Smooth muscle cell (in vitro differentiated cells): ENCODE measurements around the gene PROC. TPM values are rescaled to one million over a fixed set of nuclear protein-coding genes. Genes with fewer than 3 reads are reported as not detected.

Experiments used
- DNase-seq: peaks from one replicate; lab custom pipeline; 2025; ENCODE audit not compliant: unreplicated experiment; lab: John Stamatoyannopoulos, UW
- H2AFZ ChIP-seq: fragments of 200-600 bp; sonication (generic); 2 replicates; pipeline ENCODE4 v1.6.0; 2016; ENCODE audit warnings: antibody characterized with exemption, low read depth, mild to moderate bottlenecking
- H3F3A ChIP-seq: fragments of 200-600 bp; sonication (generic); 2 replicates; pipeline ENCODE4 v1.6.0; 2017; ENCODE audit warnings: antibody characterized with exemption, low read depth
- H3K27ac ChIP-seq: fragments of 200-600 bp; sonication (generic); 2 replicates; pipeline ENCODE4 v1.5.1; 2016; ENCODE audit warnings: low read depth, mild to moderate bottlenecking
- H3K27me3 ChIP-seq: fragments of 200-600 bp; sonication (generic); 2 replicates; pipeline ENCODE4 v1.6.1; 2016; ENCODE audit warnings: low read depth, mild to moderate bottlenecking
- H3K36me3 ChIP-seq: fragments of 200-600 bp; sonication (generic); 2 replicates; pipeline ENCODE4 v1.5.1; 2016; ENCODE audit warnings: low read depth
- H3K4me1 ChIP-seq: fragments of 200-600 bp; sonication (generic); 2 replicates; pipeline ENCODE4 v1.5.1; 2016; ENCODE audit warnings: low read depth
- H3K4me2 ChIP-seq: fragments of 200-600 bp; sonication (generic); 2 replicates; pipeline ENCODE4 v1.6.0; 2016; ENCODE audit warnings: mild to moderate bottlenecking
- H3K4me3 ChIP-seq: fragments of 200-600 bp; sonication (generic); 2 replicates; pipeline ENCODE4 v1.5.1; 2016; ENCODE audit warnings: mild to moderate bottlenecking
- H3K79me2 ChIP-seq: fragments of 200-600 bp; sonication (generic); 2 replicates; pipeline ENCODE4 v1.6.0; 2016; ENCODE audit warnings: low read depth, mild to moderate bottlenecking
- H3K9ac ChIP-seq: fragments of 200-600 bp; sonication (generic); 2 replicates; pipeline ENCODE4 v1.6.0; 2016; ENCODE audit warnings: low read depth
- H3K9me3 ChIP-seq: fragments of 200-600 bp; sonication (generic); replicated peaks from 2 replicates; pipeline ENCODE4 v1.5.1; 2016; ENCODE audit warnings: low read depth
- H4K20me1 ChIP-seq: fragments of 200-600 bp; sonication (generic); 2 replicates; pipeline ENCODE4 v1.6.0; 2016; ENCODE audit warnings: low read depth
- WGBS: methylation state at CpG from one replicate; pipeline ENCODE4 v1.1.7; 2016; ENCODE audit warnings: low lambda C conversion rate; 5-methylcytosine and 5-hydroxymethylcytosine counted together
- polyA plus RNA-seq: library from polyadenylated mRNA; unstranded; fragments of >200 nt; fragmentation: Nextera tagmentation; extraction: Ambion mirVana; gene quantifications from 2 replicates; pipeline ENCODE4 v1.2.1, GENCODE V29; 2016
- total RNA-seq: library from RNA; depleted of rRNA; stranded (reverse); fragments of >200 nt; gene quantifications from 2 replicates; pipeline ENCODE4 v1.2.3, GENCODE V29; 2014
- TF ChIP-seq, protein P1 (sequence below): fragments of 200-600 bp; sonication (generic); IDR thresholded peaks from 2 replicates; pipeline ENCODE4 v1.5.1; 2017; ENCODE audit warnings: borderline replicate concordance, mild to moderate bottlenecking, antibody characterized with exemption; ENCODE audit not compliant: insufficient read depth, poor library complexity, severe bottlenecking

PROC gene
- total and polyA plus RNA-seq, 2 experiments from 2014 or later = 0.85 to 1.1 TPM

DNA sequence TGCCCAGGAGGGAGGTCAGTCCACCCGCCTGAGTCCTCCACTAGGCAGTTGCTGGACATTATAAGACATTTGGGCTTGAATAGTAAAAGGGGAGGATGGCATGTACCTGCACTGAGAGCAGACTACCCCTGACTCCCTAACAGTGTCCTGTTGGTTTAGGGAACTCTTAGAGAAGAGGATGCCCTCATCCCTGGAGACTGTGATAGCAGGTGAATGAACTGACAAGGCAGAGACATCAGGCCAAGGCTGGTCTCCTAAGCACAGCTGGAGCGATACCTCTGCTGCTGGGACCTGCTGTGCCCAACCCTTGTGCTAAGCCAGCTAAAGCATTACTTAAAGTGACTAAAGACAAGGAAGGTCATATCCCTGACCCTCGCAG, 34.8 kb downstream of the PROC start:
- no peak overlapping the region for H3K4me3 ChIP-seq
- no peak overlapping the region for H3K9ac ChIP-seq
- H3K4me2 ChIP-seq = no peak overlapping the region
- H3K9me3 ChIP-seq = no peaks in the 10 kb centered on the region
- no peaks in the 10 kb centered on the region for H4K20me1 ChIP-seq
- H3K4me1 ChIP-seq = peaks cover 12% of the 10 kb centered on the region
- no peaks in the 10 kb centered on the region for H3F3A ChIP-seq
- no peak overlapping the region for H2AFZ ChIP-seq
- TF ChIP-seq, protein P1, sequence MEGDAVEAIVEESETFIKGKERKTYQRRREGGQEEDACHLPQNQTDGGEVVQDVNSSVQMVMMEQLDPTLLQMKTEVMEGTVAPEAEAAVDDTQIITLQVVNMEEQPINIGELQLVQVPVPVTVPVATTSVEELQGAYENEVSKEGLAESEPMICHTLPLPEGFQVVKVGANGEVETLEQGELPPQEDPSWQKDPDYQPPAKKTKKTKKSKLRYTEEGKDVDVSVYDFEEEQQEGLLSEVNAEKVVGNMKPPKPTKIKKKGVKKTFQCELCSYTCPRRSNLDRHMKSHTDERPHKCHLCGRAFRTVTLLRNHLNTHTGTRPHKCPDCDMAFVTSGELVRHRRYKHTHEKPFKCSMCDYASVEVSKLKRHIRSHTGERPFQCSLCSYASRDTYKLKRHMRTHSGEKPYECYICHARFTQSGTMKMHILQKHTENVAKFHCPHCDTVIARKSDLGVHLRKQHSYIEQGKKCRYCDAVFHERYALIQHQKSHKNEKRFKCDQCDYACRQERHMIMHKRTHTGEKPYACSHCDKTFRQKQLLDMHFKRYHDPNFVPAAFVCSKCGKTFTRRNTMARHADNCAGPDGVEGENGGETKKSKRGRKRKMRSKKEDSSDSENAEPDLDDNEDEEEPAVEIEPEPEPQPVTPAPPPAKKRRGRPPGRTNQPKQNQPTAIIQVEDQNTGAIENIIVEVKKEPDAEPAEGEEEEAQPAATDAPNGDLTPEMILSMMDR = no peak
- H3K79me2 ChIP-seq = no peaks in the 10 kb centered on the region
- 94% methylated on average over 3 of the region's 3 CpGs for WGBS
- DNase-seq = no peak
- H3K36me3 ChIP-seq = no peaks in the 10 kb centered on the region
- no peak overlapping the region for H3K27ac ChIP-seq
- no peaks in the 10 kb centered on the region for H3K27me3 ChIP-seq

GRCh38 chr2:127453392-127454171, 35.4 kb downstream of the PROC start:
- no peaks in the 10 kb centered on the region for H3K36me3 ChIP-seq
- no peak overlapping the region for H3K9ac ChIP-seq
- TF ChIP-seq, protein P1 = no peak
- 74% methylated on average over 8 of the region's 8 CpGs for WGBS
- no peaks in the 10 kb centered on the region for H3K27me3 ChIP-seq
- H3K27ac ChIP-seq = no peak overlapping the region
- H3K4me1 ChIP-seq = peaks cover 12% of the 10 kb centered on the region
- H3K79me2 ChIP-seq = no peaks in the 10 kb centered on the region
- DNase-seq = no peak
- H3K4me3 ChIP-seq = no peak overlapping the region
- no peaks in the 10 kb centered on the region for H3K9me3 ChIP-seq
- no peaks in the 10 kb centered on the region for H4K20me1 ChIP-seq
- no peaks in the 10 kb centered on the region for H3F3A ChIP-seq
- no peak overlapping the region for H3K4me2 ChIP-seq
- no peak overlapping the region for H2AFZ ChIP-seq

- no peak overlapping the region for H3K27ac ChIP-seq
Observed at GRCh38 chr2:127454595-127455565, 36.7 kb downstream of the PROC start.

More at GRCh38 chr2:127454595-127455565, 36.7 kb downstream of the PROC start:
- H3F3A ChIP-seq = no peaks in the 10 kb centered on the region
- no peaks in the 10 kb centered on the region for H3K27me3 ChIP-seq
- no peak for DNase-seq
- H3K9ac ChIP-seq = no peak overlapping the region
- 83% methylated on average over 19 of the region's 19 CpGs for WGBS
- no peaks in the 10 kb centered on the region for H3K36me3 ChIP-seq
- H2AFZ ChIP-seq = no peak overlapping the region
- no peak overlapping the region for H3K4me3 ChIP-seq
- H3K4me1 ChIP-seq = peaks cover 6% of the 10 kb centered on the region
- no peaks in the 10 kb centered on the region for H3K9me3 ChIP-seq
- H3K79me2 ChIP-seq = no peaks in the 10 kb centered on the region
- H4K20me1 ChIP-seq = no peaks in the 10 kb centered on the region
- TF ChIP-seq, protein P1 = no peak
- H3K4me2 ChIP-seq = no peak overlapping the region
